ENCODE results near the gene STAT3. TPM values are rescaled to one million over a fixed set of nuclear protein-coding genes. Genes with fewer than 3 reads are reported as not detected.

The STAT3 gene
- total RNA-seq, 6 experiments from 2014 or later = 65.3 to 74.5 (median 68.8) TPM

Other genes starting within 250 kb of the STAT3 start
- 100 to 1,000 TPM; 184 to 204 (median 193) TPM for gene RAB5C, start 233.5 kb downstream of the STAT3 start, total RNA-seq (2021; fragmentation: NEBNext Ultra II Directional; extraction: Animal tissue kit (Norgen Biotek cat#: 25700))
- gene KCNH4, start 207.3 kb downstream of the STAT3 start, total RNA-seq (2021; fragmentation: NEBNext Ultra II Directional; extraction: Animal tissue kit (Norgen Biotek cat#: 25700)) = not detected
- not detected for gene HCRT, start 203.0 kb downstream of the STAT3 start, total RNA-seq (2021; fragmentation: NEBNext Ultra II Directional; extraction: Animal tissue kit (Norgen Biotek cat#: 25700))
- gene GHDC, start 193.9 kb downstream of the STAT3 start, total RNA-seq (2021; fragmentation: NEBNext Ultra II Directional; extraction: Animal tissue kit (Norgen Biotek cat#: 25700)) = 1 to 10 TPM; 1.5 to 7.5 (median 6.4) TPM
- 10 to 100 TPM; 16.8 to 22.5 (median 20.1) TPM for gene STAT5B, start 112.1 kb downstream of the STAT3 start, total RNA-seq (2021; fragmentation: NEBNext Ultra II Directional; extraction: Animal tissue kit (Norgen Biotek cat#: 25700))
- 1 to 10 TPM in 1 of 6 experiments, under 1 TPM in 5; 0.27 to 1.0 (median 0.53) TPM for gene STAT5A, start 99.9 kb downstream of the STAT3 start, total RNA-seq (2021; fragmentation: NEBNext Ultra II Directional; extraction: Animal tissue kit (Norgen Biotek cat#: 25700))
- 1,000 to 10,000 TPM; 1,059 to 1,221 (median 1,100) TPM for gene CAVIN1, start 34.8 kb upstream of the STAT3 start, total RNA-seq (2021; fragmentation: NEBNext Ultra II Directional; extraction: Animal tissue kit (Norgen Biotek cat#: 25700))
- gene ATP6V0A1, start 70.4 kb upstream of the STAT3 start, total RNA-seq (2021; fragmentation: NEBNext Ultra II Directional; extraction: Animal tissue kit (Norgen Biotek cat#: 25700)) = 10 to 100 TPM; 29.6 to 56.7 (median 37.1) TPM
- 10 to 100 TPM; 38.7 to 43.1 (median 39.9) TPM for gene NAGLU, start 147.8 kb upstream of the STAT3 start, total RNA-seq (2021; fragmentation: NEBNext Ultra II Directional; extraction: Animal tissue kit (Norgen Biotek cat#: 25700))
- 1 to 10 TPM in 4 of 6 experiments, under 1 TPM in 2; 0.66 to 1.5 (median 1.1) TPM for gene HSD17B1, start 164.5 kb upstream of the STAT3 start, total RNA-seq (2021; fragmentation: NEBNext Ultra II Directional; extraction: Animal tissue kit (Norgen Biotek cat#: 25700))
- gene COASY, start 173.7 kb upstream of the STAT3 start, total RNA-seq (2021; fragmentation: NEBNext Ultra II Directional; extraction: Animal tissue kit (Norgen Biotek cat#: 25700)) = 10 to 100 TPM; 64.6 to 77.6 (median 71.1) TPM
- 10 to 100 TPM; 40.7 to 48.3 (median 47.0) TPM for gene MLX, start 178.7 kb upstream of the STAT3 start, total RNA-seq (2021; fragmentation: NEBNext Ultra II Directional; extraction: Animal tissue kit (Norgen Biotek cat#: 25700))
- 10 to 100 TPM in 5 of 6 experiments, 1 to 10 TPM in 1; 7.3 to 18.2 (median 16.0) TPM for gene PSMC3IP, start 189.3 kb upstream of the STAT3 start, total RNA-seq (2021; fragmentation: NEBNext Ultra II Directional; extraction: Animal tissue kit (Norgen Biotek cat#: 25700))
- 10 to 100 TPM; 42.5 to 61.1 (median 48.9) TPM for gene RETREG3, start 220.9 kb upstream of the STAT3 start, total RNA-seq (2021; fragmentation: NEBNext Ultra II Directional; extraction: Animal tissue kit (Norgen Biotek cat#: 25700))
- 100 to 1,000 TPM in 5 of 6 experiments, 10 to 100 TPM in 1; 85.5 to 127 (median 112) TPM for gene TUBG1, start 221.2 kb upstream of the STAT3 start, total RNA-seq (2021; fragmentation: NEBNext Ultra II Directional; extraction: Animal tissue kit (Norgen Biotek cat#: 25700))